Measurements from ENCODE around the gene PIK3C2G. TPM values are rescaled to one million over a fixed set of nuclear protein-coding genes. Genes with fewer than 3 reads are reported as not detected.

Gene PIK3C2G
- total RNA-seq, 2 experiments from 2014 or later, result not detected

- DNase-seq, result no peak
- no peaks in the 10 kb centered on the region for H3K27me3 Mint-ChIP-seq
- H3K27ac Mint-ChIP-seq, result no peak overlapping the region
- no peaks in the 10 kb centered on the region for H3K4me1 Mint-ChIP-seq
- H3K36me3 Mint-ChIP-seq, result no peaks in the 10 kb centered on the region
- H3K4me3 Mint-ChIP-seq, result no peak overlapping the region
- H3K9me3 Mint-ChIP-seq, result peaks cover 4% of the 10 kb centered on the region
These were observed 133.4 kb downstream of the PIK3C2G start for GRCh38 chr12:18394742-18395141.

- H3K36me3 Mint-ChIP-seq, result no peaks in the 10 kb centered on the region
- H3K9me3 Mint-ChIP-seq, result peaks cover 7% of the 10 kb centered on the region
- H3K4me1 Mint-ChIP-seq, result no peaks in the 10 kb centered on the region
- H3K4me3 Mint-ChIP-seq, result no peak overlapping the region
- H3K27ac Mint-ChIP-seq, result no peak overlapping the region
- no peak for DNase-seq
- H3K27me3 Mint-ChIP-seq, result no peaks in the 10 kb centered on the region
These were observed 138.9 kb downstream of the PIK3C2G start for GRCh38 chr12:18400186-18400585.

- DNase-seq, result no peak
- H3K4me3 Mint-ChIP-seq, result no peak overlapping the region
- no peaks in the 10 kb centered on the region for H3K36me3 Mint-ChIP-seq
- H3K9me3 Mint-ChIP-seq, result peaks cover 5% of the 10 kb centered on the region
- no peak overlapping the region for H3K27ac Mint-ChIP-seq
- no peaks in the 10 kb centered on the region for H3K27me3 Mint-ChIP-seq
- no peaks in the 10 kb centered on the region for H3K4me1 Mint-ChIP-seq
These were observed 141.7 kb downstream of the PIK3C2G start for GRCh38 chr12:18402872-18403611.

- no peak for DNase-seq
- no peak overlapping the region for H3K4me3 Mint-ChIP-seq
- H3K27ac Mint-ChIP-seq, result no peak overlapping the region
- H3K27me3 Mint-ChIP-seq, result no peaks in the 10 kb centered on the region
- peaks cover 3% of the 10 kb centered on the region for H3K9me3 Mint-ChIP-seq
- H3K36me3 Mint-ChIP-seq, result no peaks in the 10 kb centered on the region
- H3K4me1 Mint-ChIP-seq, result no peaks in the 10 kb centered on the region
These were observed 150.1 kb downstream of the PIK3C2G start for GRCh38 chr12:18411453-18411852.

GRCh38 chr12:18414671-18415070, 153.4 kb downstream of the PIK3C2G start:
- Mint-ChIP-seq H3K36me3 (no peaks in the 10 kb centered on the region), H3K4me3 (no peak overlapping the region), H3K4me1 (no peaks in the 10 kb centered on the region), H3K27ac (no peak overlapping the region), H3K9me3 (peaks cover under 1% of the 10 kb centered on the region), H3K27me3 (no peaks in the 10 kb centered on the region)
- DNase-seq, result no peak

GRCh38 chr12:18415227-18415626, 153.9 kb downstream of the PIK3C2G start:
- Mint-ChIP-seq H3K4me1 (no peaks in the 10 kb centered on the region), H3K4me3 (no peak overlapping the region), H3K27me3 (no peaks in the 10 kb centered on the region), H3K36me3 (no peaks in the 10 kb centered on the region), H3K27ac (no peak overlapping the region), H3K9me3 (no peaks in the 10 kb centered on the region)
- no peak for DNase-seq

- H3K9me3 Mint-ChIP-seq, result no peaks in the 10 kb centered on the region
- no peaks in the 10 kb centered on the region for H3K36me3 Mint-ChIP-seq
- no peak overlapping the region for H3K4me3 Mint-ChIP-seq
- H3K27ac Mint-ChIP-seq, result no peak overlapping the region
- H3K4me1 Mint-ChIP-seq, result no peaks in the 10 kb centered on the region
- DNase-seq, result no peak
- no peaks in the 10 kb centered on the region for H3K27me3 Mint-ChIP-seq
These were observed 155.1 kb downstream of the PIK3C2G start for GRCh38 chr12:18416412-18416811.

- no peak for DNase-seq
- H3K9me3 Mint-ChIP-seq, result peaks cover 2% of the 10 kb centered on the region
- no peaks in the 10 kb centered on the region for H3K36me3 Mint-ChIP-seq
- H3K27me3 Mint-ChIP-seq, result no peaks in the 10 kb centered on the region
- H3K4me3 Mint-ChIP-seq, result no peak overlapping the region
- H3K4me1 Mint-ChIP-seq, result no peaks in the 10 kb centered on the region
- no peak overlapping the region for H3K27ac Mint-ChIP-seq
These were observed 158.0 kb downstream of the PIK3C2G start for GRCh38 chr12:18419311-18419710.

GRCh38 chr12:18421867-18422266, 160.5 kb downstream of the PIK3C2G start:
- Mint-ChIP-seq H3K27me3 (no peaks in the 10 kb centered on the region), H3K36me3 (no peaks in the 10 kb centered on the region), H3K9me3 (peaks cover 7% of the 10 kb centered on the region), H3K27ac (no peak overlapping the region), H3K4me3 (no peak overlapping the region), H3K4me1 (no peaks in the 10 kb centered on the region)
- DNase-seq, result no peak

- Mint-ChIP-seq H3K4me3 (no peak overlapping the region), H3K9me3 (peaks cover 7% of the 10 kb centered on the region)
- DNase-seq, result no peak
These were observed 161.6 kb downstream of the PIK3C2G start for GRCh38 chr12:18422871-18423270.

GRCh38 chr12:18424857-18425256, 163.5 kb downstream of the PIK3C2G start:
- Mint-ChIP-seq H3K9me3 (peaks cover 8% of the 10 kb centered on the region), H3K4me1 (no peaks in the 10 kb centered on the region), H3K4me3 (no peak overlapping the region), H3K27me3 (no peaks in the 10 kb centered on the region), H3K36me3 (no peaks in the 10 kb centered on the region), H3K27ac (no peak overlapping the region)
- DNase-seq, result no peak

More at GRCh38 chr12:18422871-18423270, 161.6 kb downstream of the PIK3C2G start:
- no peaks in the 10 kb centered on the region for H3K27me3 Mint-ChIP-seq
- H3K27ac Mint-ChIP-seq, result no peak overlapping the region
- H3K36me3 Mint-ChIP-seq, result no peaks in the 10 kb centered on the region
- H3K4me1 Mint-ChIP-seq, result no peaks in the 10 kb centered on the region

GRCh38 chr12:18427520-18427919, 166.2 kb downstream of the PIK3C2G start:
- H3K36me3 Mint-ChIP-seq, result no peaks in the 10 kb centered on the region
- H3K9me3 Mint-ChIP-seq, result peaks cover 8% of the 10 kb centered on the region
- no peak overlapping the region for H3K27ac Mint-ChIP-seq
- no peak for DNase-seq
- H3K4me3 Mint-ChIP-seq, result no peak overlapping the region
- H3K4me1 Mint-ChIP-seq, result no peaks in the 10 kb centered on the region
- no peaks in the 10 kb centered on the region for H3K27me3 Mint-ChIP-seq

GRCh38 chr12:18428416-18428815, 167.1 kb downstream of the PIK3C2G start:
- Mint-ChIP-seq H3K4me1 (no peaks in the 10 kb centered on the region), H3K36me3 (no peaks in the 10 kb centered on the region), H3K27ac (no peak overlapping the region), H3K27me3 (no peaks in the 10 kb centered on the region), H3K9me3 (peaks cover 6% of the 10 kb centered on the region), H3K4me3 (no peak overlapping the region)
- DNase-seq, result no peak

- Mint-ChIP-seq H3K27ac (no peak overlapping the region), H3K36me3 (no peaks in the 10 kb centered on the region), H3K27me3 (no peaks in the 10 kb centered on the region)
These were observed 168.0 kb downstream of the PIK3C2G start for GRCh38 chr12:18429366-18429765.

GRCh38 chr12:18430425-18431048, 169.2 kb downstream of the PIK3C2G start:
- Mint-ChIP-seq H3K36me3 (no peaks in the 10 kb centered on the region), H3K4me3 (no peak overlapping the region), H3K27ac (no peak overlapping the region), H3K4me1 (no peaks in the 10 kb centered on the region), H3K9me3 (peaks cover 6% of the 10 kb centered on the region), H3K27me3 (no peaks in the 10 kb centered on the region)
- no peak for DNase-seq

More at GRCh38 chr12:18429366-18429765, 168.0 kb downstream of the PIK3C2G start:
- Mint-ChIP-seq H3K9me3 (peaks cover 8% of the 10 kb centered on the region), H3K4me3 (no peak overlapping the region), H3K4me1 (no peaks in the 10 kb centered on the region)
- no peak for DNase-seq

GRCh38 chr12:18431771-18432170, 170.5 kb downstream of the PIK3C2G start:
- H3K36me3 Mint-ChIP-seq, result no peaks in the 10 kb centered on the region
- H3K27ac Mint-ChIP-seq, result no peak overlapping the region
- no peaks in the 10 kb centered on the region for H3K27me3 Mint-ChIP-seq
- no peak overlapping the region for H3K4me3 Mint-ChIP-seq
- H3K4me1 Mint-ChIP-seq, result no peaks in the 10 kb centered on the region
- no peak for DNase-seq
- peaks cover 4% of the 10 kb centered on the region for H3K9me3 Mint-ChIP-seq

All from activated naive CD8-positive, alpha-beta T cell treated with anti-CD3 and anti-CD28 coated beads for 36 hours (primary cell).